ENCODE results near the gene YTHDF2. TPM values are rescaled to one million over a fixed set of nuclear protein-coding genes. Genes with fewer than 3 reads are reported as not detected.
A peak's percentile ranks its signal among the peaks of the same experiment; 100 is the strongest.
"Not testable (repeated sequence)": the region's sequence is repeated elsewhere in the genome, so short reads cannot be mapped to it uniquely, and the experiment has no call there.

The YTHDF2 gene
- total RNA-seq, 2 donors from 2014 or later, result 59.0 to 71.7 TPM

- intact Hi-C loops (cut with DNase I), result no loop called here
- TF ChIP-seq CTCF (IDR thresholded peaks at IDR 0.05), result peak; percentile 17
- H3K36me3 ChIP-seq, result no peaks in the 10 kb centered on the region
- no peak overlapping the region for H3K4me3 ChIP-seq
- H3K4me1 ChIP-seq, result no peaks in the 10 kb centered on the region
- H3K27ac ChIP-seq, result no peak overlapping the region
- no peaks in the 10 kb centered on the region for H3K9me3 ChIP-seq
- DNase-seq, result no peak
- no peaks in the 10 kb centered on the region for H3K27me3 ChIP-seq
- H3K9ac ChIP-seq (ENCODE audit: low read depth in 2 of 2, low read length in 2 of 2), result no peak overlapping the region
Observed at GRCh38 chr1:28792644-28793121, 55.9 kb downstream of the YTHDF2 start.

- DNase-seq; H3K9ac ChIP-seq (ENCODE audit: low read depth in 2 of 2, low read length in 2 of 2); intact Hi-C loops (cut with DNase I): not testable (repeated sequence)
Observed at GRCh38 chr1:28794582-28794981, 57.8 kb downstream of the YTHDF2 start.

GRCh38 chr1:28796352-28797211 lies 59.8 kb downstream of the YTHDF2 start:
- Histone ChIP-seq H3K27ac (no peak overlapping the region), H3K9ac (ENCODE audit: low read depth in 2 of 2, low read length in 2 of 2) (no peak overlapping the region), H3K9me3 (no peaks in the 10 kb centered on the region), H3K4me3 (no peak overlapping the region), H3K27me3 (no peaks in the 10 kb centered on the region), H3K4me1 (no peaks in the 10 kb centered on the region), H3K36me3 (no peaks in the 10 kb centered on the region)
- intact Hi-C loops (cut with DNase I), result no loop called here
- DNase-seq, result no peak
- no peak for TF ChIP-seq CTCF (IDR thresholded peaks at IDR 0.05)

More at GRCh38 chr1:28794582-28794981, 57.8 kb downstream of the YTHDF2 start:
- not testable (repeated sequence) for H3K27ac ChIP-seq, H3K36me3 ChIP-seq, H3K4me3 ChIP-seq, H3K4me1 ChIP-seq, H3K9me3 ChIP-seq, H3K27me3 ChIP-seq

- Histone ChIP-seq H3K36me3 (no peaks in the 10 kb centered on the region), H3K27ac (no peak overlapping the region), H3K27me3 (no peaks in the 10 kb centered on the region), H3K4me1 (no peaks in the 10 kb centered on the region), H3K4me3 (no peak overlapping the region), H3K9me3 (no peaks in the 10 kb centered on the region), H3K9ac (ENCODE audit: low read depth in 2 of 2, low read length in 2 of 2) (no peak overlapping the region)
- TF ChIP-seq CTCF (IDR thresholded peaks at IDR 0.05), result no peak
- intact Hi-C loops (cut with DNase I), result no loop called here
- DNase-seq, result no peak
Observed at GRCh38 chr1:28800324-28800723, 63.6 kb downstream of the YTHDF2 start.

GRCh38 chr1:28801461-28801860 lies 64.7 kb downstream of the YTHDF2 start:
- no peak for TF ChIP-seq CTCF (IDR thresholded peaks at IDR 0.05)
- Histone ChIP-seq H3K9me3 (no peaks in the 10 kb centered on the region), H3K9ac (ENCODE audit: low read depth in 2 of 2, low read length in 2 of 2) (no peak overlapping the region), H3K36me3 (no peaks in the 10 kb centered on the region), H3K4me3 (no peak overlapping the region), H3K27ac (no peak overlapping the region), H3K27me3 (no peaks in the 10 kb centered on the region), H3K4me1 (no peaks in the 10 kb centered on the region)
- DNase-seq, result no peak
- intact Hi-C loops (cut with DNase I), result no loop called here

GRCh38 chr1:28803051-28803450 lies 66.3 kb downstream of the YTHDF2 start:
- Histone ChIP-seq H3K36me3 (no peaks in the 10 kb centered on the region), H3K27ac (no peak overlapping the region), H3K4me3 (no peak overlapping the region), H3K9ac (ENCODE audit: low read depth in 2 of 2, low read length in 2 of 2) (no peak overlapping the region), H3K4me1 (no peaks in the 10 kb centered on the region), H3K27me3 (no peaks in the 10 kb centered on the region), H3K9me3 (no peaks in the 10 kb centered on the region)
- DNase-seq, result no peak
- TF ChIP-seq CTCF (IDR thresholded peaks at IDR 0.05), result no peak
- intact Hi-C loops (cut with DNase I), result no loop called here

All from colonic mucosa (tissue), 4 donors.